ENCODE results near the gene ANKRD10.

GRCh38 chr13:110960204-110960603 lies 45.3 kb upstream of the ANKRD10 start:
- TF ChIP-seq CTCF (tag by site-specific recombination; IDR thresholded peaks at IDR 0.05) (no peak), ZNF23 (tag by site-specific recombination; IDR thresholded peaks at IDR 0.05; ENCODE audit: borderline replicate concordance) (no peak), ZNF146 (tag by site-specific recombination; IDR thresholded peaks at IDR 0.05) (no peak), SCRT1 (tag by site-specific recombination; IDR thresholded peaks at IDR 0.05; ENCODE audit: borderline replicate concordance) (no peak), ZNF354C (tag by site-specific recombination; IDR thresholded peaks at IDR 0.05; ENCODE audit: borderline replicate concordance, low read depth) (no peak), ZNF274 (IDR thresholded peaks at IDR 0.05; ENCODE audit: low read length) (no peak), ZNF274 (tag by site-specific recombination; IDR thresholded peaks at IDR 0.05; ENCODE audit: borderline replicate concordance) (no peak), PRDM10 (tag by site-specific recombination; IDR thresholded peaks at IDR 0.05) (no peak), ZBTB8A (tag by site-specific recombination; IDR thresholded peaks at IDR 0.05) (no peak), ZNF169 (tag by site-specific recombination; IDR thresholded peaks at IDR 0.05) (no peak), ZNF423 (tag by site-specific recombination; IDR thresholded peaks at IDR 0.05) (no peak)

All from HEK293 (cell line).